Mesothelial cell of epicardium (in vitro differentiated cells): ENCODE measurements around the gene PIP4K2C. TPM values are rescaled to one million over a fixed set of nuclear protein-coding genes. Genes with fewer than 3 reads are reported as not detected.

Experiments used
- DNase-seq, 2 experiments: peaks; one replicate each; pipeline ENCODE4 v3.0.0; 2021; ENCODE audit warnings: low spot score in 2 of 2; ENCODE audit not compliant: unreplicated experiment in 2 of 2
- H3K27ac Mint-ChIP-seq: 2 replicates; pipeline ENCODE4 v1.8.0; 2021; ENCODE audit warnings: mixed read lengths
- H3K27me3 Mint-ChIP-seq: 2 replicates; pipeline ENCODE4 v1.8.0; 2021; ENCODE audit warnings: low read depth, mixed read lengths
- H3K36me3 Mint-ChIP-seq: 2 replicates; pipeline ENCODE4 v1.8.0; 2021; ENCODE audit warnings: mixed read lengths
- H3K4me1 Mint-ChIP-seq: 2 replicates; pipeline ENCODE4 v1.8.0; 2021; ENCODE audit warnings: mixed read lengths
- H3K4me3 Mint-ChIP-seq: 2 replicates; pipeline ENCODE4 v1.8.0; 2021; ENCODE audit warnings: mild to moderate bottlenecking, moderate library complexity, mixed read lengths
- H3K9me3 Mint-ChIP-seq: 2 replicates; pipeline ENCODE4 v1.8.0; 2021; ENCODE audit warnings: mixed read lengths
- total RNA-seq: library from RNA; stranded (reverse); gene quantifications from 3 replicates; pipeline ENCODE4 v1.2.1, GENCODE V29; 2021
- TF ChIP-seq, protein P1 (sequence below): fragments of 200-600 bp; sonication (generic); IDR thresholded peaks from one replicate; pipeline ENCODE4 v1.5.0; 2021; ENCODE audit warnings: antibody characterized with exemption; ENCODE audit not compliant: unreplicated experiment

The PIP4K2C gene
- total RNA-seq, 1 donor from 2014 or later, result 24.2 TPM

DNA sequence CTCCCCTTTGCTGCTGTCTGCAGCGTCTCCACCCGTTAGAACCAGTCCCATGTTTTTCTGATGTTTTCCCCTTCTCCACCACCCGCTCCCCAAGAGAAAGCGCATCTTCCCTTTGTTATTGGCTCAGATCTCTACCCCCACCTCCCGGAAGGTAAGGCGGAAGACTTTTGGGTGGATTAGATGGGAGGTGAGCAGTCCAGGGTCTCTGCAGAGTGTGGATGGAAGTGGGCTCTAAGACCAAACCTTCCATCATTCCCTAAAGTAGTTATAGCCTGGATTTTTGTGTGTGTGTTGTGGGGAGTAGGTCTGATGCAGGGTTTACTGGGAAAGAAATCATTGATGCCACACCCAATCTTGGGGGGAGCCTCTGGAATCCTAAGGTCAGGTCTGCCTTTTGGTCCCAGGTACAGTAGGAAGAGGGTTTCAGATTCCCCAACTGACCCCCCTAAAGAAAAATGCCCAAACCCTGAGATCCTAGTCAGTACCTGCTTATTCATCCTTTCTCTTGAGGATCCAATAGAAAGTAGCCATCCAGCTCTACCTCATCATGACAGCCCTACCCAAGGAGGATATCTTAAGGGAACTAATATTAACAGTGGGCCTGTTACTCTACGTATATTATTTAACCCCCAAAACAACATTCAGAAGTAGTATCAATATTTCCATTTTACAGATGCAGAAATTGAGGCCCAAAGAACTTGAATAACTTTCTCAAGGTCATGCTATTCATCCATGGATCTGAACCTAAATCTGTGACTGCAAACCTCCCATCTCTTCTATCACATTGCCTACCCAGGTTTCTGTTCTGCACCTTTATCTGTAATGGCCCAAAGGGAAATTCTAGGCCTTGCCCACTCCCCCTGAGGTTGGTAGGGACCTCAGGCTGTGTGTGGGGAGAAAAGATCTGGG lies 40.1 kb upstream of the PIP4K2C start:
- Mint-ChIP-seq H3K4me3 (peak overlapping the region; percentile 31), H3K27me3 (peaks cover 80% of the 10 kb centered on the region), H3K4me1 (peaks cover 9% of the 10 kb centered on the region), H3K36me3 (no peaks in the 10 kb centered on the region), H3K9me3 (no peaks in the 10 kb centered on the region), H3K27ac (no peak overlapping the region)
- DNase-seq, result no peak
- TF ChIP-seq, protein P1, sequence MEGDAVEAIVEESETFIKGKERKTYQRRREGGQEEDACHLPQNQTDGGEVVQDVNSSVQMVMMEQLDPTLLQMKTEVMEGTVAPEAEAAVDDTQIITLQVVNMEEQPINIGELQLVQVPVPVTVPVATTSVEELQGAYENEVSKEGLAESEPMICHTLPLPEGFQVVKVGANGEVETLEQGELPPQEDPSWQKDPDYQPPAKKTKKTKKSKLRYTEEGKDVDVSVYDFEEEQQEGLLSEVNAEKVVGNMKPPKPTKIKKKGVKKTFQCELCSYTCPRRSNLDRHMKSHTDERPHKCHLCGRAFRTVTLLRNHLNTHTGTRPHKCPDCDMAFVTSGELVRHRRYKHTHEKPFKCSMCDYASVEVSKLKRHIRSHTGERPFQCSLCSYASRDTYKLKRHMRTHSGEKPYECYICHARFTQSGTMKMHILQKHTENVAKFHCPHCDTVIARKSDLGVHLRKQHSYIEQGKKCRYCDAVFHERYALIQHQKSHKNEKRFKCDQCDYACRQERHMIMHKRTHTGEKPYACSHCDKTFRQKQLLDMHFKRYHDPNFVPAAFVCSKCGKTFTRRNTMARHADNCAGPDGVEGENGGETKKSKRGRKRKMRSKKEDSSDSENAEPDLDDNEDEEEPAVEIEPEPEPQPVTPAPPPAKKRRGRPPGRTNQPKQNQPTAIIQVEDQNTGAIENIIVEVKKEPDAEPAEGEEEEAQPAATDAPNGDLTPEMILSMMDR, result no peak

DNA sequence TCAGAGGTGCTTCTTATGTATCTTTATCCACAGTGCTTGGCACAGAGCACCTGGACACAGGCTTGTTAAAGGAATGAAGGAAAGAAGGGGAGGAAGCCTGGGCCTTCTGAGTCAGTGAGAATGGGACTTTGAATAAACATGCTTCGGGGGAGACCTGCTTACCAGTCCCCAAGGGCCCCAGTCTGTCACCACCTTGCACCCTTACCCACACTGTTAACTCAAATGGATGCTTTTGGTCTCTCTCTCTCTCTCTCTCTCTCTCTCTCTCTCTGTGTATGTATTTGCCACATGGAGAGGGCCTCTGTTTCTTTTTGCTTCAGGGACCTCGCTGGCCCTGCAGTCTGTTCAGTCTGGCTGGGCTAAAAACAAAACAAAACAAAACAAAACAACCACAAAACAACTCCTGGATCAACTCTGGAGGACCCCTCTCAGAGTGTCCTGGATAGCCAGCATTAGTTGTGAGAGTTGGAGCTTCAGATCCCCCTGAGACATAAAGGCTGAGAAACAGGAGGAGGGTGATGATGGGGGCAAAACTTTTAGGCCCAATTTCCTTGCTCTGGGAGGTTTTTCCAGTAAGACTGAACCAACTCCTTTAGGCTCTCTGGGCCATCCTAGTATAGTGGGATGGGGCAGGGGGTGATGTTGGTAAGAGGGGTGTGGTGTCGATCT lies 39.2 kb upstream of the PIP4K2C start:
- DNase-seq, result no peak
- Mint-ChIP-seq H3K9me3 (no peaks in the 10 kb centered on the region), H3K27ac (no peak overlapping the region), H3K4me3 (no peak overlapping the region), H3K4me1 (peaks cover 5% of the 10 kb centered on the region), H3K27me3 (peaks cover 83% of the 10 kb centered on the region), H3K36me3 (no peaks in the 10 kb centered on the region)
- TF ChIP-seq, protein P1, result no peak

DNA sequence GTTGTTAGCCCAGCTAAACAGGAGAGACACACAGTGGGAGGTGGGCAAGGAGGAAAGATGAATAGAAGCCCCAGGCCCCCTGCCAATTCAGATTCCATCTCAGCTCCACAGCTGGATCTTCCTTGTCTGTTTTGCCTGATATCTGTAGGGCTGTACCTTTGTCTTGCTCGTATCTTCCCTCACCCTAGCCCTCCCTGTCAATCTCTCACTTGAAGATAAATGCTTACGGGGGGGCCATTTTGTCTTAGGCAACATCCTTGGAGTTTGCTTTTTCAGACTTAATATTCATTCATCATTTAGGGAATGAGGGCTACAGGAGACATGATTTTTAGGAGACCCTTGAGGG lies 38.7 kb upstream of the PIP4K2C start:
- peaks cover 80% of the 10 kb centered on the region for H3K27me3 Mint-ChIP-seq
- TF ChIP-seq, protein P1, result no peak
- H3K36me3 Mint-ChIP-seq, result no peaks in the 10 kb centered on the region
- H3K4me1 Mint-ChIP-seq, result peaks cover 5% of the 10 kb centered on the region
- no peak overlapping the region for H3K27ac Mint-ChIP-seq
- H3K4me3 Mint-ChIP-seq, result no peak overlapping the region
- DNase-seq, result no peak
- no peaks in the 10 kb centered on the region for H3K9me3 Mint-ChIP-seq

DNA sequence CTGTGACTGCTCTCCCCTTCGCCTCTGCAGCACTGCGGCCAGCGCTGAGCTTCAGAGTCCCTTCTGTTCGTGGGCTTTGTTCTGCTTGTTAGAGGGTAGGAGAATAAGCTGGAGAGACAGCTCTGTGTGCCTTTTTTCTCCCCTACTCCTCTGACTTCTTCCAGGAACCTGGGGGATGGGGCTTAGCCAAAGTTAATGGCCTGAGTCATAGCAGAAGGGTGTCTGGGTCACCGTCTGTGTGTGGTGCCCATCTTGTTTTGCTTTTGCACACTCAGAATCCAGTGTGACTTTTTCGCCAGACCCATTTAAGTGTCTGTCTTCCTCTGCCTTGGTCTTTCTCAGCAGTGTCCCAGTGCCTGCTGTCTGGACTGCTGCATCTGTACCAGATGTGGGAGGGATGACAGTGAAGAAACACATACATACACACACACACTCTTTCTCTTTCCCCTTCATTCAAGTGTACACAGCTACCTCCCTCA lies 38.1 kb upstream of the PIP4K2C start:
- peaks cover 74% of the 10 kb centered on the region for H3K27me3 Mint-ChIP-seq
- no peak for DNase-seq

DNA sequence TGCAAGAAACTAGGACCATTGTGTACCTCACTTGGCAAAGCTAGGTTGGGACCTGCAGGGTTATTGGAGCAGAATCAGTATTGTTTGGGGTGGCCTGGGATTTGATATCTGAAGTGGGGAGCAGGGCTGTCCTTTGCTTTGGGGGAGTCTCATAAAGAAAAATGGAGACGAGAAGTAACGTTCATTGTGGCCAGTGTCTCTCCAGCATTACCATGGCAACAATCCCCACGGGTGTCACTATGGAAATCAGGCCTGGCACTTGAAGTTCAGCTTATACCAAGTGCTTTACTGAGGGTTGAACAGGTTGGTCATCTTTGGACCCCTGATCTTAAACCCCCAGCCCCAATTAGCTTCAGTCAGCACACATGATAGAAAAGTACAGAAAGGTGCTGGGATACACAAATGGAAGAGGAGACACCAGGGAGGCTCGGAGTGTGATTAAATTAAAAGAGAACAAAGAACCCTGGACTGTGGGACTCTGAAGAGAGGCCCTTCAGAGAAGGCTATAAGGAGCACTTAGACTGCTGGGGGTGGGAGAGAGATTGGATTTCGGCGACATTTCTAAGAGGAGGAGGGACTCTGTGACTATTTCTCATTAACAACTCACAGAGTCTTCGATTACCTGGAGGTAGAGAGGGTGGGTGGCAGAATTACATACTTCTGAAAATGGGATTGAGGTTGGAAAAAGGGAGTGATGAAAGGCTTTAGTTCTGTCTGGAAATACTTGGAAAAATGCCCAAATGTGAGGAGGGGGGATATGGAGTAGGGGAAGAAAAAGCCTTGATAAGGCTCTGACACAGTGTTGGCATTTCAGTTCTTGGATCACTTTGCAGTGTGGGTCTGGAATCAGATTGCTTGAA lies 37.4 kb upstream of the PIP4K2C start:
- peaks cover 67% of the 10 kb centered on the region for H3K27me3 Mint-ChIP-seq
- no peak overlapping the region for H3K27ac Mint-ChIP-seq

More for the DNA sequence above, 38.1 kb upstream of the PIP4K2C start:
- H3K27ac Mint-ChIP-seq, result no peak overlapping the region
- no peak overlapping the region for H3K4me3 Mint-ChIP-seq
- TF ChIP-seq, protein P1, result no peak
- peaks cover 5% of the 10 kb centered on the region for H3K4me1 Mint-ChIP-seq
- H3K9me3 Mint-ChIP-seq, result no peaks in the 10 kb centered on the region
- no peaks in the 10 kb centered on the region for H3K36me3 Mint-ChIP-seq

More for the DNA sequence above, 37.4 kb upstream of the PIP4K2C start:
- TF ChIP-seq, protein P1, result no peak
- DNase-seq, result no peak
- Mint-ChIP-seq H3K9me3 (no peaks in the 10 kb centered on the region), H3K4me3 (no peak overlapping the region), H3K36me3 (no peaks in the 10 kb centered on the region), H3K4me1 (peaks cover 5% of the 10 kb centered on the region)
